Body of pancreas (tissue), 4 donors: Measurements from ENCODE around the gene TRUB2.

ENCODE experiments used
- CTCF ChIP-seq, 7 experiments: fragments of 450-650 bp in 4 of 7; fragments of 200-600 bp in 3 of 7; sonication (generic) in 3 of 7; IDR thresholded peaks; one replicate each; pipeline ENCODE4 v1.5.1; 2016 to 2019; ENCODE audit warnings: antibody characterized with exemption in 7 of 7
- POLR2A ChIP-seq, 3 donors: fragments of 450-650 bp; IDR thresholded peaks; one replicate each; pipeline ENCODE4 v1.6.1; 2016; ENCODE audit warnings: antibody characterized with exemption in 3 of 3, mild to moderate bottlenecking in 2 of 3

DNA sequence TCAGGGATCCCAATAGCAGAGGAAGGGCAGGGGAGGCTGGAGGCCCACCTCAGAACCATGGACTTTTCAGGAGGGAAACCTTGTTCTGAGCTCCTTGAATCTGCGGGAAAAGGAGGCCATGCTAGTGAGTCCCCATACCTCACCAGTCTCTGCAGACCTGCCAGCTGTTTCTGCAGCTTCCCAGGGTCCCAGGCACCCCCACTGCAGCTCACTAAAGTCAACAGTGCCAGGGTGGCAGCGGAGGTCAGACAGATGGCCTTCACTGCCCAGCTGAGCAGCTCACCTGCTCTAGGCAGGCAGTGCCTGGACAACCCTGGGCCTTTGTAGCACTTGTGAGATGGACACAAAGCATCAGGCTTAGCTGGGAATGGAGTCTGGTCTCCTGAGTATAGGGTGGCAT, 13.7 kb upstream of the TRUB2 start:
- TF ChIP-seq CTCF (IDR thresholded peaks at IDR 0.05) (no peak), POLR2A (IDR thresholded peaks at IDR 0.05) (no peak)
